GM06990 (cell line): ENCODE results near the gene ENTPD2.
A peak's percentile ranks its signal among the peaks of the same experiment; 100 is the strongest.

Source experiments
- DNase-seq: peaks from one replicate; pipeline ENCODE4 v3.0.0-alpha.2; 2011; ENCODE audit not compliant: insufficient read length; ENCODE audit errors: extremely low read depth
- H3K27me3 ChIP-seq: replicated peaks from 2 replicates; pipeline ENCODE4 v1.6.0; 2011; ENCODE audit warnings: low read length; ENCODE audit not compliant: control insufficient read depth, insufficient read depth
- H3K36me3 ChIP-seq: 2 replicates; pipeline ENCODE4 v1.5.1; 2011; ENCODE audit warnings: low read length; ENCODE audit not compliant: control insufficient read depth, insufficient read depth
- H3K4me3 ChIP-seq: replicated peaks from 2 replicates; pipeline ENCODE4 v1.5.1; 2011; ENCODE audit warnings: low read depth, mild to moderate bottlenecking, control low read depth, low read length
- TF ChIP-seq, protein P1 (sequence below): IDR thresholded peaks from 2 replicates; pipeline ENCODE4 v1.5.1; 2011; ENCODE audit warnings: low read length, control low read depth, mild to moderate bottlenecking, inconsistent platforms; ENCODE audit not compliant: insufficient read depth, poor library complexity, severe bottlenecking

ENTPD2 gene

GRCh38 chr9:137002646-137003041 is 51.2 kb downstream of the ENTPD2 start:
- H3K27me3 ChIP-seq: no peaks in the 10 kb centered on the region; the same call in 1 of the 2 replicates
- TF ChIP-seq, protein P1, sequence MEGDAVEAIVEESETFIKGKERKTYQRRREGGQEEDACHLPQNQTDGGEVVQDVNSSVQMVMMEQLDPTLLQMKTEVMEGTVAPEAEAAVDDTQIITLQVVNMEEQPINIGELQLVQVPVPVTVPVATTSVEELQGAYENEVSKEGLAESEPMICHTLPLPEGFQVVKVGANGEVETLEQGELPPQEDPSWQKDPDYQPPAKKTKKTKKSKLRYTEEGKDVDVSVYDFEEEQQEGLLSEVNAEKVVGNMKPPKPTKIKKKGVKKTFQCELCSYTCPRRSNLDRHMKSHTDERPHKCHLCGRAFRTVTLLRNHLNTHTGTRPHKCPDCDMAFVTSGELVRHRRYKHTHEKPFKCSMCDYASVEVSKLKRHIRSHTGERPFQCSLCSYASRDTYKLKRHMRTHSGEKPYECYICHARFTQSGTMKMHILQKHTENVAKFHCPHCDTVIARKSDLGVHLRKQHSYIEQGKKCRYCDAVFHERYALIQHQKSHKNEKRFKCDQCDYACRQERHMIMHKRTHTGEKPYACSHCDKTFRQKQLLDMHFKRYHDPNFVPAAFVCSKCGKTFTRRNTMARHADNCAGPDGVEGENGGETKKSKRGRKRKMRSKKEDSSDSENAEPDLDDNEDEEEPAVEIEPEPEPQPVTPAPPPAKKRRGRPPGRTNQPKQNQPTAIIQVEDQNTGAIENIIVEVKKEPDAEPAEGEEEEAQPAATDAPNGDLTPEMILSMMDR: no peak
- no peak overlapping the region for H3K4me3 ChIP-seq
- H3K36me3 ChIP-seq: no peaks in the 10 kb centered on the region
- DNase-seq: no peak

DNA sequence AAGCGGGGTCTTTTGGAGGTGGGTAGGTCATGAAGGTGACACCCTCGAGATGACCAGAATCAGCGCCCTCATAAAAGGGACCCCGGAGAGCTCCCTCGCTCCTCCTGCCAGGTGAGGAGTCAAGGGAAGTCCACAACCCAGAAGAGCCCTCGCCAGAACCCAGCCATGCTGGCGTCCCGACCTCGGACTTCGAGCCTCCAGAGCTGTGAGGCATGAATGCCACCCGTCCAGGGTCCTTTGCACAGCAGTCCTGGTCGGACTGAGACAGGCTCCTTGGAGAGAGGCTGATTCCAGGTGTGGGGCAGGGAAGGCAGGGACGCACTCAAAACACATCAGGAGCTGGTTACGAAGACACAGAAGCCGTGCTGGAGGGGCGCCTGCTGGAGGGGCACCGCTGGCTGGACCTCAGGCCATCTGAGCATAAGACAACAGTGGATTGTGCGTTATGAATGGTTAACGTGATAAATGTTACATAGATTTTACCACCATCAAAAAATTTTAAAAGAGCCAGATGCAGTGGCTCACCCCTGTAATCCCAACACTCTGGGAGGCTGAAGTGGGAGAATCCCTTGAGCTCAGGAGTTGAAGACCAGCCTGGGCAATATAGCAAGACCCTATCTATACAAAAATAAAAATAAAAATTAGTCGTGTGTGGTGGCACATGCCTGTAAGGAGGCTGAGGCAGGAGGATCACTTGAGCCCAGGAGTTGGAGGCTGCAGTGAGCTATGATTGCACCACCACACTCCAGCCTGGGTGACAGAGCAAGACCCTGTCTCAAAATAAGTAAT is 51.8 kb downstream of the ENTPD2 start:
- TF ChIP-seq, protein P1: no peak
- DNase-seq: no peak
- no peaks in the 10 kb centered on the region; the same call in 1 of the 2 replicates for H3K27me3 ChIP-seq
- no peak overlapping the region for H3K4me3 ChIP-seq
- no peaks in the 10 kb centered on the region for H3K36me3 ChIP-seq

- peak; percentile 69 for DNase-seq
- Histone ChIP-seq H3K4me3 (no peak overlapping the region), H3K27me3 (no peaks in the 10 kb centered on the region; the same call in 1 of the 2 replicates), H3K36me3 (no peaks in the 10 kb centered on the region)
- TF ChIP-seq, protein P1: no peak
These were observed 53.5 kb downstream of the ENTPD2 start for GRCh38 chr9:137000177-137000930.
